Ascending aorta (tissue), 2 donors: ENCODE results near the gene PSMB2. TPM values are rescaled to one million over a fixed set of nuclear protein-coding genes. Genes with fewer than 3 reads are reported as not detected.

Source experiments
- DNase-seq, 2 donors: peaks; one replicate each; pipeline ENCODE4 v3.0.0-alpha.2; 2019; ENCODE audit warnings: low spot score in 2 of 2
- H3K27ac ChIP-seq, 2 donors: fragments of 200-600 bp; sonication (generic); one replicate each; pipeline ENCODE4 v1.5.1; 2016 to 2017; ENCODE audit warnings: mild to moderate bottlenecking in 1 of 2
- H3K27me3 ChIP-seq: fragments of 200-600 bp; sonication (generic); one replicate; pipeline ENCODE4 v1.5.1; 2017
- H3K36me3 ChIP-seq, 2 donors: fragments of 200-600 bp; sonication (generic); one replicate each; pipeline ENCODE4 v1.5.1; 2016
- H3K4me1 ChIP-seq, 2 donors: fragments of 200-600 bp; sonication (generic); one replicate each; pipeline ENCODE4 v1.5.1; 2016 to 2017; ENCODE audit warnings: mild to moderate bottlenecking in 1 of 2
- H3K4me3 ChIP-seq, 2 donors: fragments of 200-600 bp; sonication (generic); one replicate each; pipeline ENCODE4 v1.5.1; 2016 to 2017; ENCODE audit warnings: mild to moderate bottlenecking in 1 of 2
- H3K9me3 ChIP-seq, 2 donors: fragments of 200-600 bp; sonication (generic); one replicate each; pipeline ENCODE4 v1.5.1; 2016
- CTCF ChIP-seq, 3 experiments: fragments of 200-600 bp in 2 of 3; fragments of 450-650 bp in 1 of 3; sonication (generic) in 2 of 3; IDR thresholded peaks; one replicate each; pipeline ENCODE4 v1.5.1; 2016 to 2019; ENCODE audit warnings: antibody characterized with exemption in 3 of 3, mild to moderate bottlenecking in 1 of 3, moderate library complexity in 1 of 3
- intact Hi-C: fragments of 100-400 bp; cut with DNase I; formaldehyde crosslinking; loops from one replicate; pipeline ENCODE4 v1.15.1; 2023
- total RNA-seq: library from RNA; depleted of rRNA; stranded (reverse); fragments of >200 nt; gene quantifications from one replicate; pipeline ENCODE4 v1.1.0, GENCODE V29; 2016

The PSMB2 gene
- total RNA-seq, 1 donor from 2014 or later, result 54.0 TPM

GRCh38 chr1:35656863-35657232 lies 15.5 kb upstream of the PSMB2 start:
- no peak overlapping the region for H3K4me3 ChIP-seq
- DNase-seq, result no peak
- no peaks in the 10 kb centered on the region for H3K27me3 ChIP-seq
- TF ChIP-seq CTCF (IDR thresholded peaks at IDR 0.05), result no peak
- no peak overlapping the region for H3K27ac ChIP-seq
- intact Hi-C loops, result no loop called here
- H3K36me3 ChIP-seq, result no peaks in the 10 kb centered on the region
- no peaks in the 10 kb centered on the region for H3K4me1 ChIP-seq
- H3K9me3 ChIP-seq, result no peaks in the 10 kb centered on the region

- Histone ChIP-seq H3K27me3 (no peaks in the 10 kb centered on the region), H3K4me1 (no peaks in the 10 kb centered on the region), H3K4me3 (no peak overlapping the region), H3K9me3 (no peaks in the 10 kb centered on the region), H3K27ac (no peak overlapping the region), H3K36me3 (no peaks in the 10 kb centered on the region)
- intact Hi-C loops, result no loop called here
- TF ChIP-seq CTCF (IDR thresholded peaks at IDR 0.05), result no peak
- no peak for DNase-seq
Observed at GRCh38 chr1:35656148-35656862, 15.0 kb upstream of the PSMB2 start.

GRCh38 chr1:35655196-35655595 lies 13.9 kb upstream of the PSMB2 start:
- intact Hi-C loops, result no loop called here
- Histone ChIP-seq H3K4me3 (no peak overlapping the region), H3K9me3 (no peaks in the 10 kb centered on the region), H3K27me3 (no peaks in the 10 kb centered on the region), H3K4me1 (no peaks in the 10 kb centered on the region), H3K36me3 (no peaks in the 10 kb centered on the region), H3K27ac (no peak overlapping the region)
- no peak for TF ChIP-seq CTCF (IDR thresholded peaks at IDR 0.05)
- DNase-seq, result no peak

GRCh38 chr1:35650416-35650815 lies 9.1 kb upstream of the PSMB2 start:
- no peaks in the 10 kb centered on the region for H3K4me1 ChIP-seq
- H3K9me3 ChIP-seq, result no peaks in the 10 kb centered on the region

GRCh38 chr1:35646043-35646442 lies 4.7 kb upstream of the PSMB2 start:
- H3K27me3 ChIP-seq, result no peaks in the 10 kb centered on the region
- H3K4me3 ChIP-seq, result no peak overlapping the region
- intact Hi-C loops, result loop anchor here (10.0 kb wide), 2 partner anchors 791 to 809 kb away; partner anchors contain the start of genes OSCP1 and SMIM12
- DNase-seq, result no peak
- H3K36me3 ChIP-seq, result no peaks in the 10 kb centered on the region
- H3K27ac ChIP-seq, result no peak overlapping the region
- H3K4me1 ChIP-seq, result peaks cover 0 to 3% of the 10 kb centered on the region in 2 donors
- TF ChIP-seq CTCF (IDR thresholded peaks at IDR 0.05), result no peak
- H3K9me3 ChIP-seq, result no peaks in the 10 kb centered on the region

More at GRCh38 chr1:35650416-35650815, 9.1 kb upstream of the PSMB2 start:
- no peak for DNase-seq
- Histone ChIP-seq H3K4me3 (no peak overlapping the region), H3K27me3 (no peaks in the 10 kb centered on the region), H3K27ac (no peak overlapping the region), H3K36me3 (no peaks in the 10 kb centered on the region)
- TF ChIP-seq CTCF (IDR thresholded peaks at IDR 0.05), result no peak
- intact Hi-C loops, result no loop called here
